K562 (cell line): ENCODE data around the gene BACE1.

Experiments used
- CTCF ChIP-seq, 3 experiments: IDR thresholded peaks in 2 of 3; conservative IDR thresholded peaks in 1 of 3; 2 replicates each; pipeline ENCODE4 v1.5.1; 2011 to 2012; ENCODE audit warnings: low read length in 3 of 3, mild to moderate bottlenecking in 3 of 3, control low read depth in 2 of 3, improper control_type of control experiment in 1 of 3, inconsistent platforms in 1 of 3, low read depth in 1 of 3, mixed read lengths in 1 of 3, moderate library complexity in 1 of 3; ENCODE audit not compliant: insufficient read depth in 2 of 3
- EP300 ChIP-seq: IDR thresholded peaks from 2 replicates; pipeline ENCODE4 v1.6.1; 2012; ENCODE audit warnings: low read length, improper control_type of control experiment
- HNRNPUL1 ChIP-seq: fragments of 200-400 bp; formaldehyde crosslinking; IDR thresholded peaks from 2 replicates; pipeline ENCODE4 v1.6.1; 2017; ENCODE audit warnings: low read length
- JUND ChIP-seq, 2 experiments: IDR thresholded peaks; 2 replicates in 1 of 2; 3 replicates in 1 of 2; pipeline ENCODE4 v1.6.1; 2011; ENCODE audit warnings: borderline replicate concordance in 2 of 2, low read depth in 2 of 2, low read length in 2 of 2, improper control_type of control experiment in 1 of 2, missing biosample characterization in 1 of 2, missing genetic modification characterization in 1 of 2, missing genetic modification reagents in 1 of 2
- POLR2AphosphoS5 ChIP-seq: IDR thresholded peaks from 2 replicates; pipeline ENCODE4 v1.6.1; 2011; ENCODE audit warnings: mild to moderate bottlenecking, low read depth, low read length, moderate library complexity; ENCODE audit not compliant: control insufficient read depth, insufficient read depth
- RFX5 ChIP-seq: IDR thresholded peaks from 2 replicates; pipeline ENCODE4 v1.6.1; 2011; ENCODE audit warnings: low read depth, mild to moderate bottlenecking, improper control_type of control experiment, low read length
- ZBTB7A ChIP-seq: IDR thresholded peaks from 2 replicates; pipeline ENCODE4 v1.6.1; 2011; ENCODE audit warnings: low read depth, mild to moderate bottlenecking, low read length, moderate library complexity, borderline replicate concordance; ENCODE audit not compliant: control insufficient read depth

- TF ChIP-seq CTCF (IDR thresholded peaks at IDR 0.05 in 2 of 3, conservative IDR thresholded peaks at IDR 0.05 in 1 of 3; ENCODE audit: insufficient read depth in 2 of 3, low read depth in 1 of 3, low read length in 3 of 3) (no peak), RFX5 (no peak), HNRNPUL1 (no peak), JUND (IDR thresholded peaks at IDR 0.05; ENCODE audit: borderline replicate concordance, low read depth, low read length) (no peak), JUND (tag; IDR thresholded peaks at IDR 0.05; ENCODE audit: borderline replicate concordance, low read depth, low read length) (no peak), EP300 (no peak), POLR2AphosphoS5 (no peak), ZBTB7A (no peak)
These were observed 60.1 kb downstream of the BACE1 start for GRCh38 chr11:117255966-117256365.
